Fibroblast of mammary gland (primary cell): Measurements from ENCODE around the gene LPIN3.

Experiments used
- DNase-seq: peaks from one replicate; pipeline ENCODE4 v3.0.0-alpha.2; 2010; ENCODE audit warnings: low read depth
- H3K4me3 ChIP-seq: 2 replicates; pipeline ENCODE4 v1.5.1; 2011; ENCODE audit warnings: low read depth, mild to moderate bottlenecking, low read length, moderate library complexity; ENCODE audit not compliant: control insufficient read depth
- TF ChIP-seq, protein P1 (sequence below): conservative IDR thresholded peaks from 2 replicates; pipeline ENCODE4 v1.5.1; 2011; ENCODE audit warnings: low read depth, low read length, inconsistent platforms; ENCODE audit not compliant: control insufficient read depth, insufficient read depth

The LPIN3 gene

DNA sequence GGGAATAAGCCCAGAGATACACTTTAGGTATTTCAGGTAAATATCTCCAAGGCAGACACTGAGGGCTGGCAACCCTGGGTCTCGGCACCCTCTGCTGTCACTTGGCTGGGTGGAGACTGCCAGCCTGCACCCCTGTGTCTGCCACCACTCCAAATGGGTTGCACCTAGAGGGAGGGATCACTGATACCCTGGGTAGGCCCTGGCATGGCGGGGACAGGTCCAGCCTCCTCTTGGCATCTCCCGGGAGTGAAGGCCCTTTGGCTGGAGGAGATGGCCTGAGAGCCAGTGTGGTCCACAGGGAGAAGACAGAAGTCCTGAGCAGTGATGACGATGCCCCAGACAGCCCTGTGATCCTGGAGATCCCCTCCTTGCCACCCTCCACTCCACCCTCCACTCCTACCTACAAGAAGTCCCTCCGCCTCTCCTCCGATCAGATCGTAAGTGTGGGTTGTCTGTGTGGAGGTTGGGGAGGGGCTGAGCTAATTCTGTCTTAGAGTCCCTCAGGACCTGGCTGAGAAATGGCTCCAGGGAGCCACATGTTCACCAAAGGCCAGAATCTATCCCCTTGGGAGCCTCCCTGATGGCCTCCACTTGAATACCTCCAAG, 15.1 kb downstream of the LPIN3 start:
- no peak for DNase-seq
- H3K4me3 ChIP-seq, result no peak overlapping the region
- TF ChIP-seq, protein P1, sequence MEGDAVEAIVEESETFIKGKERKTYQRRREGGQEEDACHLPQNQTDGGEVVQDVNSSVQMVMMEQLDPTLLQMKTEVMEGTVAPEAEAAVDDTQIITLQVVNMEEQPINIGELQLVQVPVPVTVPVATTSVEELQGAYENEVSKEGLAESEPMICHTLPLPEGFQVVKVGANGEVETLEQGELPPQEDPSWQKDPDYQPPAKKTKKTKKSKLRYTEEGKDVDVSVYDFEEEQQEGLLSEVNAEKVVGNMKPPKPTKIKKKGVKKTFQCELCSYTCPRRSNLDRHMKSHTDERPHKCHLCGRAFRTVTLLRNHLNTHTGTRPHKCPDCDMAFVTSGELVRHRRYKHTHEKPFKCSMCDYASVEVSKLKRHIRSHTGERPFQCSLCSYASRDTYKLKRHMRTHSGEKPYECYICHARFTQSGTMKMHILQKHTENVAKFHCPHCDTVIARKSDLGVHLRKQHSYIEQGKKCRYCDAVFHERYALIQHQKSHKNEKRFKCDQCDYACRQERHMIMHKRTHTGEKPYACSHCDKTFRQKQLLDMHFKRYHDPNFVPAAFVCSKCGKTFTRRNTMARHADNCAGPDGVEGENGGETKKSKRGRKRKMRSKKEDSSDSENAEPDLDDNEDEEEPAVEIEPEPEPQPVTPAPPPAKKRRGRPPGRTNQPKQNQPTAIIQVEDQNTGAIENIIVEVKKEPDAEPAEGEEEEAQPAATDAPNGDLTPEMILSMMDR, result no peak

DNA sequence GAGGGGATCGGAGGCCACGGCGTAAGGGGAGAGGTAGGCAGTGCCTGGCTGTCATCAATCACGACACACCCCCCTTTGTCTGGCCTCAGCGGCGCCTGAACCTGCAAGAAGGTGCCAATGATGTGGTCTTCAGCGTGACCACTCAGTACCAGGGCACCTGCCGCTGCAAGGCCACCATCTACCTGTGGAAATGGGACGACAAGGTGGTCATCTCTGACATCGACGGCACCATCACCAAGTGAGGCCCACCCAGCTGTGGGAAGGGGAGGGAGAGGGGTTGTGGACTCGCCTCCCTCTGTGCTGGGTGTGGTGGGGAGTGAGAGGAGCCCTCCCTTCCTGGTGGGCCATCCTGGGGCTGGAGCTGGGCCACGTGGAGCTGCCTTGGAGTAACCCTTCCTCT, 16.3 kb downstream of the LPIN3 start:
- no peak overlapping the region for H3K4me3 ChIP-seq
- DNase-seq, result no peak
- TF ChIP-seq, protein P1, result no peak

DNA sequence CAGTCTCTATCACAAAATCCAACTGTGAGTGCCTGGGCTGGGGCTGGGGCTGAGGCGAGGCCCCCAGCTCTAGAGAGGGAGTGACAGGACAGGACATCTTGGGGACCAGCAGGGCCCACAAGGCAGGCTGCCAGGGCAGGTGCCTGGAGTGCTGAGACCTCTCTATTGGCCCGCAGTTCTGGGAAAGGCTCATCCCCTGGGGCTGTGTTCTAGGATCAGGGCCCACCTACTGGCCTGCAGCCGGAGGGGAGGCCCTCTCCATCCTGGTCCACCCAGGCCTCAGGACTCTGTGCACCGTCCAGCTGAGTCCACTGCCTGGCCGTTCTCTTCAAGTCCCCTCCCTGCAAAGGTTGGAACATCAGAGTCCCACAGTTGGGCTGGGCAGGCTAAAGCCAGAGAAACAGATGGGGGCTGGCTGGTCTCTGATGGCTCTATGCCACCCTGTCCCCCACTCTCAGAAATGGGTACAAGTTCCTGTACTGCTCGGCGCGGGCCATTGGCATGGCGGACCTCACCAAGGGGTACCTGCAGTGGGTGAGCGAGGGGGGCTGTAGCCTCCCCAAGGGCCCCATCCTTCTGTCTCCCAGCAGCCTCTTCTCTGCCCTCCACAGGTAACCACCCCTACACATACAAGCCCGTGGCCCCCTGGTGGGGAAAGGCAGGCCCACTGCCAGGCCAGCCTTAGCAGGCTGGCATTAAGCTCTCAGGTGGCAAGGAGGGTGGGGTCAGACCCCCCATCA, 17.0 kb downstream of the LPIN3 start:
- H3K4me3 ChIP-seq, result no peak overlapping the region
- DNase-seq, result no peak
- TF ChIP-seq, protein P1, result no peak

DNA sequence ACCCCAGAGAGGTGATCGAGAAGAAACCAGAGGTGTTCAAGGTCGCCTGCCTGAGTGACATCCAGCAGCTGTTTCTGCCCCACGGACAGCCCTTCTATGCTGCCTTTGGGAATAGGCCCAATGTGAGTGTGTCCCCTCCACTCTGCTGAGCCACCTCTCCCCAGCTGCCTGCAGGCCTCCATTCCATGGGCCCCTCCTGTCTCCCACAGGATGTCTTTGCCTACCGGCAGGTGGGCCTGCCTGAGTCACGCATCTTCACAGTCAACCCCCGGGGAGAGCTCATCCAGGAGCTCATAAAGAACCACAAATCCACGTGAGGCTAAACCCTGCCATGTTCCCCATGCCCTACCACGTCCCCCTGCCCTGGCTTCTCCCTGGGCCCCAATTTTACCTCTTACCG, 17.6 kb downstream of the LPIN3 start:
- TF ChIP-seq, protein P1, result no peak
- DNase-seq, result no peak
- H3K4me3 ChIP-seq, result no peak overlapping the region

DNA sequence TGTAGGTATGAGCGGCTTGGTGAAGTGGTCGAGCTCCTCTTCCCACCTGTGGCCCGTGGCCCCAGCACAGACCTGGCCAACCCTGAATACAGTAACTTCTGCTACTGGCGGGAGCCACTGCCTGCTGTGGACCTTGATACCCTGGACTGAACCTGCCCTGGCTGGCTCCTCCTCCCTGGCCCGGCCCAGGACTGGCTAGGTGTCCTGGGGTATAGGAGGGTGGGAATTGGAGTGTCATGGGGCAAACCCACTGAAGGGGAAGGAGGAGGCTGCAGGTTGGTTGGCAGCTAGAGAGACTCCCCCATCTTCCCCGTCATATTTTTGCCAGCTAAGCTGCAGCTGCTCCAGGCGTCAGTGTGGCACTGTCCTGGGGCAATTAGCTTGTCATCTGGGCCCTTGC, 18.1 kb downstream of the LPIN3 start:
- no peak for DNase-seq
- TF ChIP-seq, protein P1, result no peak
- H3K4me3 ChIP-seq, result no peak overlapping the region

DNA sequence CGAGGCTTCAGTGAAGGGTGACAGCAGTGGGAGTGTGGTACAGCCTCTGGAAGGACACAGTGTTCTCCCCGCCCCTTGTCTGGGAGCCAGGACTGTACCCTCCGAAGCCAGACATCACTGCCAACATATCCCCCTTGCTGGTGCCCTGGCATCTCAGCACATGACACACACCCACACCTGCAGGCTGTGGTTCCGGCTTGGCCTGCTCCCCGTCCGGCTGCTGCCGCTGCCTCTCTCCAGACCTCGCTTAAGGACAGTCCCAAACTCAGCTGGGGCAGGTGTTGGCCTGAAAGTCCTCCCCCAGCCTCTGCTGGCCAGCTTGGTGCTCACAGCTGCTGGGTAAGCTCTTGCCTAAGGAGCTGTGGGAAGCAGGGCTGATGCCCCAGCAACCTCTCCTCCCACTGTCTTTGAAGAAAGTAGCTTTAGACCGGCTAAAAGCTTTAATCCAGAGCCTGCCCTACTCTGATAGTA, 19.0 kb downstream of the LPIN3 start:
- DNase-seq, result no peak
- TF ChIP-seq, protein P1, result no peak
- no peak overlapping the region for H3K4me3 ChIP-seq
